K562 (cell line): ENCODE data around the gene LMLN. TPM values are rescaled to one million over a fixed set of nuclear protein-coding genes. Genes with fewer than 3 reads are reported as not detected.
A peak's percentile ranks its signal among the peaks of the same experiment; 100 is the strongest.

ENCODE experiments used
- ATAC-seq: fragments of 200-7000 bp; cut with Tn5 transposase; 3 replicates; pipeline ENCODE4 v1.9.1; 2020; ENCODE audit warnings: moderate library complexity
- BruUV-seq: library from RNA; stranded (reverse); fragments of 400-500 nt; replicated peaks from 2 replicates; lab custom pipeline; 2021; lab: Mats Ljungman, UMichigan
- CTCF ChIA-PET: fragments of 300-600 bp; formaldehyde crosslinking; extraction: SDS; loops from one replicate; lab custom pipeline; 2021; ENCODE audit warnings: low intra/inter-chr PET ratio; lab: Yijun Ruan, JAX
- POLR2A ChIA-PET: fragments of 300-600, 350-650 bp; sonication (Branson Sonifier 250); formaldehyde crosslinking; extraction: SDS; loops from one replicate; lab custom pipeline; 2021; ENCODE audit warnings: antibody characterized with exemption, inconsistent platforms; lab: Yijun Ruan, JAX
- DNase-seq, 4 experiments: peaks; one replicate each; pipeline versions ENCODE4 v3.0.0 to v3.0.0-alpha.2; 2011 to 2018; ENCODE audit warnings: low spot score in 3 of 4, mixed read lengths in 3 of 4; ENCODE audit errors: extremely low read depth in 1 of 4
- FAIRE-seq: peaks from 2 replicates; lab custom pipeline; 2011; peaks lifted over from hg19 to GRCh38; lab: Jason Lieb, UNC
- H2AFZ ChIP-seq: 2 replicates; pipeline ENCODE4 v1.6.0; 2011; ENCODE audit warnings: low read depth, low read length, control low read depth, inconsistent platforms
- H3K27ac ChIP-seq: fragments of 200-600 bp; 3 replicates; pipeline ENCODE4 v1.8.0; 2011; ENCODE audit warnings: low read depth, mild to moderate bottlenecking, control low read depth, inconsistent platforms, low read length, moderate library complexity, mixed read lengths; ENCODE audit errors: extremely low read depth
- H3K27me3 ChIP-seq, 2 experiments: fragments of 300-600 bp in 1 of 2; 2 replicates in 1 of 2; 3 replicates in 1 of 2; pipeline versions ENCODE4 v1.6.0 to v1.8.0; 2011; ENCODE audit warnings: inconsistent platforms in 2 of 2, low read length in 2 of 2, mild to moderate bottlenecking in 1 of 2, mixed read lengths in 1 of 2, moderate library complexity in 1 of 2; ENCODE audit not compliant: control insufficient read depth in 2 of 2, insufficient read depth in 2 of 2
- H3K36me3 ChIP-seq: fragments of 300-600 bp; 3 replicates; pipeline ENCODE4 v1.8.0; 2011; ENCODE audit warnings: mild to moderate bottlenecking, low read length, inconsistent platforms; ENCODE audit not compliant: control insufficient read depth, insufficient read depth
- H3K4me1 ChIP-seq, 2 experiments: fragments of 200-600 bp in 1 of 2; replicated peaks in 1 of 2; 2 replicates in 1 of 2; 3 replicates in 1 of 2; pipeline versions ENCODE4 v1.5.1 to v1.8.0; 2011; ENCODE audit warnings: inconsistent platforms in 2 of 2, low read length in 2 of 2, mild to moderate bottlenecking in 1 of 2, mixed read lengths in 1 of 2, moderate library complexity in 1 of 2; ENCODE audit not compliant: control insufficient read depth in 2 of 2, insufficient read depth in 2 of 2
- H3K4me2 ChIP-seq: 2 replicates; pipeline ENCODE4 v1.6.1; 2011; ENCODE audit warnings: low read length, control low read depth, inconsistent platforms, mixed read lengths; ENCODE audit not compliant: insufficient read depth
- H3K4me3 ChIP-seq: fragments of 200-600 bp; sonication (generic), shearing (Covaris generic); 2 replicates; pipeline ENCODE4 v1.5.1; 2016; ENCODE audit warnings: control low read depth, inconsistent platforms
- H3K79me2 ChIP-seq: fragments of 200-600 bp; 3 replicates; pipeline ENCODE4 v1.8.0; 2011; ENCODE audit warnings: low read length, inconsistent platforms; ENCODE audit not compliant: control insufficient read depth, insufficient read depth
- H3K9ac ChIP-seq, 2 experiments: 2 replicates each; pipeline versions ENCODE4 v1.6.0 to v1.6.1; 2011; ENCODE audit warnings: low read depth in 2 of 2, low read length in 2 of 2, control low read depth in 1 of 2, inconsistent platforms in 1 of 2, mild to moderate bottlenecking in 1 of 2, mixed read lengths in 1 of 2; ENCODE audit not compliant: insufficient read depth in 1 of 2
- H3K9me1 ChIP-seq: one replicate; pipeline ENCODE4 v1.6.0; 2011; ENCODE audit warnings: inconsistent platforms, mild to moderate bottlenecking, low read length, moderate library complexity; ENCODE audit not compliant: control insufficient read depth, insufficient read depth
- H3K9me3 ChIP-seq: replicated peaks from 2 replicates; pipeline ENCODE4 v1.5.1; 2011; ENCODE audit warnings: low read depth, low read length, inconsistent platforms; ENCODE audit not compliant: control insufficient read depth, insufficient read depth
- H4K20me1 ChIP-seq: replicated peaks from 2 replicates; pipeline ENCODE4 v1.6.1; 2011; ENCODE audit warnings: low read length, inconsistent platforms, mixed read lengths; ENCODE audit not compliant: control insufficient read depth, insufficient read depth
- CHD1 ChIP-seq: fragments of 200-600 bp; sonication (generic); IDR thresholded peaks from one replicate; pipeline ENCODE4 v1.6.1; 2012; ENCODE audit warnings: mild to moderate bottlenecking, moderate library complexity, low read length, inconsistent platforms
- CTBP1 ChIP-seq: fragments of 450-650 bp; IDR thresholded peaks from 2 replicates; pipeline ENCODE4 v1.6.1; 2016; ENCODE audit warnings: borderline replicate concordance
- DACH1 ChIP-seq: fragments of 450-650 bp; IDR thresholded peaks from 2 replicates; pipeline ENCODE4 v1.6.1; 2018; ENCODE audit not compliant: partially characterized antibody
- DIDO1 ChIP-seq: fragments of 450-650 bp; IDR thresholded peaks from 2 replicates; pipeline ENCODE4 v1.6.1; 2016; ENCODE audit warnings: low read depth, missing biosample characterization, missing genetic modification characterization
- HIVEP1 ChIP-seq: fragments of 250-450 bp; sonication (Bioruptor Pico); IDR thresholded peaks from 2 replicates; pipeline ENCODE4 v1.4.0; 2020; ENCODE audit warnings: mild to moderate bottlenecking
- NCOR1 ChIP-seq: fragments of 450-650 bp; IDR thresholded peaks from 2 replicates; pipeline ENCODE4 v1.6.1; 2016; ENCODE audit warnings: mild to moderate bottlenecking, moderate library complexity
- POLR2AphosphoS5 ChIP-seq: IDR thresholded peaks from 2 replicates; pipeline ENCODE4 v1.6.1; 2011; ENCODE audit warnings: mild to moderate bottlenecking, low read depth, low read length, moderate library complexity; ENCODE audit not compliant: control insufficient read depth, insufficient read depth
- RBM17 ChIP-seq: fragments of 200-400 bp; formaldehyde crosslinking; IDR thresholded peaks from 2 replicates; pipeline ENCODE4 v1.6.1; 2017; ENCODE audit warnings: low read depth, mild to moderate bottlenecking, low read length, borderline replicate concordance
- RCOR1 ChIP-seq, 2 experiments: IDR thresholded peaks; 2 replicates each; pipeline ENCODE4 v1.6.1; 2012; ENCODE audit warnings: low read depth in 2 of 2, low read length in 2 of 2, borderline replicate concordance in 1 of 2, improper control_type of control experiment in 1 of 2
- SAFB ChIP-seq: fragments of 200-400 bp; formaldehyde crosslinking; IDR thresholded peaks from 2 replicates; pipeline ENCODE4 v1.6.1; 2017; ENCODE audit warnings: low read depth, low read length, borderline replicate concordance
- SIN3A ChIP-seq, 2 experiments: fragments of 150-350 bp in 1 of 2; IDR thresholded peaks; 2 replicates each; pipeline ENCODE4 v1.6.1; 2011 to 2016; ENCODE audit warnings: borderline replicate concordance in 2 of 2, low read depth in 2 of 2, low read length in 2 of 2, mild to moderate bottlenecking in 2 of 2, moderate library complexity in 2 of 2; ENCODE audit not compliant: control insufficient read depth in 1 of 2
- SIN3B ChIP-seq: fragments of 450-650 bp; IDR thresholded peaks from 2 replicates; pipeline ENCODE4 v1.6.1; 2017; ENCODE audit warnings: low read depth, mild to moderate bottlenecking, moderate library complexity
- SMAD3 ChIP-seq: fragments of 450-650 bp; formaldehyde crosslinking; conservative IDR thresholded peaks from 2 replicates; pipeline ENCODE4 v1.4.0; 2020; ENCODE audit warnings: mild to moderate bottlenecking
- SP2 ChIP-seq: IDR thresholded peaks from 2 replicates; pipeline ENCODE4 v1.6.1; 2011; ENCODE audit warnings: mild to moderate bottlenecking, low read depth, low read length, moderate library complexity; ENCODE audit not compliant: poor library complexity, severe bottlenecking; ENCODE audit errors: extremely low read depth
- XRCC4 ChIP-seq: IDR thresholded peaks from one replicate; pipeline ENCODE4 v1.6.1; 2011; ENCODE audit not compliant: insufficient read depth, insufficient read length; ENCODE audit errors: extremely low read depth
- ZC3H8 ChIP-seq: fragments of 450-650 bp; IDR thresholded peaks from 2 replicates; pipeline ENCODE4 v1.6.1; 2017
- ZNF143 ChIP-seq: sonication (generic); formaldehyde crosslinking; IDR thresholded peaks from 2 replicates; pipeline ENCODE4 v1.9.0; 2022; ENCODE audit warnings: mild to moderate bottlenecking, missing genetic modification reagents
- WGBS: fragments of 100-300 bp; shearing (Covaris generic); methylation state at CpG from one replicate; pipeline ENCODE4 v1.1.6; 2016; ENCODE audit warnings: low coverage, mixed read lengths; ENCODE audit not compliant: insufficient coverage; ENCODE audit errors: missing lambda C conversion rate; 5-methylcytosine and 5-hydroxymethylcytosine counted together
- in situ Hi-C: fragments of 300-500 bp; cut with MboI; formaldehyde crosslinking; loops from 4 replicates; pipeline ENCODE4 v1.15.0; 2018; ENCODE audit warnings: inconsistent platforms, mixed read lengths
- intact Hi-C: fragments of 100-400 bp; cut with micrococcal nuclease; formaldehyde crosslinking; loops from 2 replicates; pipeline ENCODE4 v1.14.2; 2022
- polyA plus RNA-seq, 8 experiments: library from polyadenylated mRNA; depleted of rRNA in 4 of 8; stranded (reverse) in 5 of 8; unstranded in 3 of 8; fragments of >200 nt; fragmentation: Nextera tagmentation in 2 of 8; fragmentation: Illumina TruSeq in 1 of 8; extraction: Ambion mirVana in 2 of 8; extraction: Trizol in 1 of 8; gene quantifications; 2 replicates each; pipeline versions ENCODE4 v1.2.1 to v1.2.3, GENCODE V29; 2011 to 2014; ENCODE audit warnings: inconsistent platforms in 1 of 8, missing spikeins in 1 of 8
- total RNA-seq, 7 experiments: library from RNA; depleted of rRNA in 6 of 7; stranded (reverse); fragments of >200 nt in 6 of 7; fragmentation: Illumina TruSeq in 2 of 7; extraction: Trizol in 2 of 7; gene quantifications; 2 replicates each; pipeline versions ENCODE4 v1.2.1 to v1.2.3, GENCODE V29; 2011 to 2021; ENCODE audit warnings: low replicate concordance in 1 of 7
- TF ChIP-seq, protein P1 (sequence below): fragments of 200-800 bp; sonication (Bioruptor generic); IDR thresholded peaks from 2 replicates; pipeline ENCODE4 v1.6.1; 2017; ENCODE audit warnings: missing genetic modification characterization, missing compliant biosample characterization

Gene LMLN
- total and polyA plus RNA-seq, 9 of the 15 experiments (the other 6 are each of a cell fraction or from before 2014, with no cell fraction given) = 2.2 to 15.9 (median 6.9) TPM

GRCh38 chr3:197949778-197950676 lies 10.0 kb upstream of the LMLN start, which contains the start of gene RPL35A (continued):
- TF ChIP-seq HIVEP1 (CRISPR knock-in tag) = no peak
- TF ChIP-seq XRCC4 = no peak
- peak; percentile 50 for TF ChIP-seq NCOR1
- TF ChIP-seq DIDO1 (tag) = peak; percentile 81; the same call in 1 of the 2 replicates
- TF ChIP-seq RCOR1 (IDR thresholded peaks at IDR 0.05; ENCODE audit: borderline replicate concordance in 1 of 2, low read depth in 2 of 2, low read length in 2 of 2) = peak in 1 of 2 experiments; percentile 47; a peak in 2 of 4 replicates
- TF ChIP-seq CTBP1 = peak; percentile 40; the same call in 1 of the 2 replicates

- H3K4me3 ChIP-seq = peak overlapping the region; percentile 86
- H3K9me3 ChIP-seq = no peaks in the 10 kb centered on the region
- H3K9ac ChIP-seq = peak overlapping the region; percentile 88 to 99
- FAIRE-seq (no peak), ATAC-seq (no peak), DNase-seq (no peak)
- ChIA-PET CTCF (no interaction called here), POLR2A (interaction anchor here (0.6 to 3.1 kb wide), 13 partner anchors 8 to 138 kb away, joined by 3 to 16 read pairs (median 4); a partner anchor contains a TSS)
- peak overlapping the region; percentile 98 for H3K4me2 ChIP-seq
- no TSS peak for BruUV-seq
- in situ Hi-C loops (no loop called here), intact Hi-C loops (loop anchor here (1.0 to 10.0 kb wide), 2 partner anchors 10 to 216 kb away; partner anchors contain the start of genes LMLN and RUBCN)
- H3K9me1 ChIP-seq = no peaks in the 10 kb centered on the region
- 0 out of 2 replicates have a peak overlapping the region, but pooled peaks have one; percentile 97 for H2AFZ ChIP-seq
- H3K79me2 ChIP-seq = peaks cover 54% of the 10 kb centered on the region
- peaks cover 18 to 22% of the 10 kb centered on the region in 2 experiments; a peak in 4 of 5 replicates for H3K4me1 ChIP-seq
- peaks cover 54% of the 10 kb centered on the region for H3K36me3 ChIP-seq
- 0% methylated on average over 11 of the region's 11 CpGs for WGBS
- H4K20me1 ChIP-seq = peaks cover 11% of the 10 kb centered on the region; the same call in 1 of the 2 replicates
- no peaks in the 10 kb centered on the region for H3K27me3 ChIP-seq
- H3K27ac ChIP-seq = peak overlapping the region; percentile 98
- TF ChIP-seq SAFB (no peak), SP2 (no peak), CHD1 (peak; percentile 93), POLR2AphosphoS5 (no peak), SIN3B (no peak), SMAD3 (CRISPR knock-in tag) (no peak), SIN3A (IDR thresholded peaks at IDR 0.05; ENCODE audit: borderline replicate concordance in 2 of 2, control insufficient read depth in 1 of 2, low read depth in 2 of 2, low read length in 2 of 2) (0 out of 4 replicates have a peak, but pooled peaks of 1 of the 2 experiments have one; percentile 1), ZC3H8 (0 out of 2 replicates have a peak, but pooled peaks have one; percentile 19), ZNF143 (no peak), DACH1 (peak; percentile 39), RBM17 (no peak)
- TF ChIP-seq, protein P1, sequence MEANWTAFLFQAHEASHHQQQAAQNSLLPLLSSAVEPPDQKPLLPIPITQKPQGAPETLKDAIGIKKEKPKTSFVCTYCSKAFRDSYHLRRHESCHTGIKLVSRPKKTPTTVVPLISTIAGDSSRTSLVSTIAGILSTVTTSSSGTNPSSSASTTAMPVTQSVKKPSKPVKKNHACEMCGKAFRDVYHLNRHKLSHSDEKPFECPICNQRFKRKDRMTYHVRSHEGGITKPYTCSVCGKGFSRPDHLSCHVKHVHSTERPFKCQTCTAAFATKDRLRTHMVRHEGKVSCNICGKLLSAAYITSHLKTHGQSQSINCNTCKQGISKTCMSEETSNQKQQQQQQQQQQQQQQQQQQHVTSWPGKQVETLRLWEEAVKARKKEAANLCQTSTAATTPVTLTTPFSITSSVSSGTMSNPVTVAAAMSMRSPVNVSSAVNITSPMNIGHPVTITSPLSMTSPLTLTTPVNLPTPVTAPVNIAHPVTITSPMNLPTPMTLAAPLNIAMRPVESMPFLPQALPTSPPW (CRISPR knock-in tag) = no peak
These were observed 9.3 kb upstream of the LMLN start for GRCh38 chr3:197950677-197951061.
